NCI-H345 treated with DMSO at 0.1 percent for 48 hours (cell line): ENCODE data around the gene PITX3.
"Not testable (repeated sequence)": the region's sequence is repeated elsewhere in the genome, so short reads cannot be mapped to it uniquely, and the experiment has no call there.

ENCODE experiments used
- DNase-seq: peaks from one replicate; lab custom pipeline; 2025; ENCODE audit not compliant: unreplicated experiment; lab: John Stamatoyannopoulos, UW

PITX3 gene

DNA sequence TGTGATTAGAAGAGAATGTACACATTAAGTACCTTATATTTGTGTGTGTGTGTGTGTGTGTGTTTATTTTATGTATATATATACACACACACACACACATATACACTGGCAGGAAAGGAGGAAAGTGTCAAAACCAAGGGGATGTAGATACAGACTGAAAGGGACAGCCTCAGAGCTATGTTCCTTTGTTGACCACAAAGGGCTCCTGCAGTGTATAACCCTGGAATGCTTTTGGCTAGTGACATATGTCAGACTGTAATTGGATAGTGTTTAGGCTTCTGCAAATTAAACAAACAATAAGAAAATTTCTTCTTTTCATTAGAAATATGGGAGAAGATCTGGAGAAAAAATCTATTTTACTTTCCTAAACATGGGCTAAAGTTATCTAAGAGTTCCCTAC is 19.9 kb upstream of the PITX3 start:
- no peak for DNase-seq

DNA sequence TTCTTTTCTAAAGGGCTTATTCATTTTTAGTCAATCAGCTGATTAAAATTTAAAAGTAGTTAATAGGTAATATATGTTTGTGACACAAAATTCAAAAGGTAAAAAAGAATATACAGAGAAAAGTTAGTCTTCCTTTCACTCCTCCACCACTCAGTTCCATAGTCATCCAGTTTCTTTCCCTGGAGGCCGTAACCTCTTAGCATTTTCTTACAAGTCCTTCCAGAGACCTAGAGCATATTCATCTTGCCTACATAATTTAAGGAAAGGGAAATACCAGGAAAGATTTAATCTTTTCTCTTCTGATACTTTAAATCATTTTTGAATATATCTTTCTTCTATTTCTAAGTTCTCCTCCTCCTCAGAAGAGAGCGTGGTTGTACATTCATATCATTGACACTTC is 14.1 kb upstream of the PITX3 start:
- no peak for DNase-seq

GRCh38 chr10:102254426-102254825 is 13.1 kb upstream of the PITX3 start:
- no peak for DNase-seq

- not testable (repeated sequence) for DNase-seq
These were observed 11.2 kb upstream of the PITX3 start for GRCh38 chr10:102252508-102252907.

DNA sequence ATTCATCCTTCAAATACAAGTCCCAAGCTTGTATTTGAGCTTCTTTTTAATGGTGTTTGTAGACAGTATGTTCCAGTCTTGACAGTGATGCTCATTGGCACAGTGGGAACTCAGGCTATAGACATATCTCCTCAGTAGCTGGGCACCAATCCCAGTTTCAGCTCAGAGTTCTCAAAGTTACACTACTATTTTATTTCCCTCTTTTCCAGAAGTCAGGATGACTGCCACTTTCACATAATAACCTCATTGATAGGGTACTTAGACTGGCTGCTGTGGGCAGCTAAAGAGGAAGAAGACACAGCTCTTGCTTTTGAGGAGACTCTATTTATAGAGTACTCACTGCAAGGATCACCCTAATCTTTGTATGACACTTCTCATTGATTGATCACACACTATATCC is 6.4 kb upstream of the PITX3 start:
- no peak for DNase-seq

- no peak for DNase-seq
These were observed 4.9 kb upstream of the PITX3 start for GRCh38 chr10:102246261-102246660.

- DNase-seq, result no peak
These were observed 4.6 kb upstream of the PITX3 start for GRCh38 chr10:102245932-102246251.

- peak; percentile 97 for DNase-seq
These were observed 4.0 kb upstream of the PITX3 start, which contains the start of gene GBF1 for GRCh38 chr10:102245082-102245931. Gene GBF1, plus strand, starts transcription at chr10:102245532. Its CDS starts 13,407 bp downstream, at chr10:102258939.

DNA sequence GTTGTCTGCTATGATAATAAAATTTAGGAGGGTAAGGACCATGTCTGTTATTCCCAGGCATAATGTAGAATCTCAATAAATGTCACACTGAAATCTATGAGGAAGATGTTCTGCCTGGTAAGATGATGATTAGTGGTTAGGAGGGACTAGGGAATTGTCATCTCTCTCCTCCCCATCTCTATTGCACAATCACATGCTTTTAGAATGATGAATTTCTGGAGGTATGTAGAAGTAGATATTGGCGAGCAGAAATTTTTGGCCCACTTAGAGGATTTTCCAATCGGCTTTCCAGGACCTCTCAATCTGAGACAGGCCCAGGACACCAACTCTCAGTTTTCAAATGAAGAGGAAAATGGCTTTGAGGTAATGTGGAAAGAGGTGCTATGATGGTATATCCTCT is 2.0 kb upstream of the PITX3 start:
- no peak for DNase-seq

DNA sequence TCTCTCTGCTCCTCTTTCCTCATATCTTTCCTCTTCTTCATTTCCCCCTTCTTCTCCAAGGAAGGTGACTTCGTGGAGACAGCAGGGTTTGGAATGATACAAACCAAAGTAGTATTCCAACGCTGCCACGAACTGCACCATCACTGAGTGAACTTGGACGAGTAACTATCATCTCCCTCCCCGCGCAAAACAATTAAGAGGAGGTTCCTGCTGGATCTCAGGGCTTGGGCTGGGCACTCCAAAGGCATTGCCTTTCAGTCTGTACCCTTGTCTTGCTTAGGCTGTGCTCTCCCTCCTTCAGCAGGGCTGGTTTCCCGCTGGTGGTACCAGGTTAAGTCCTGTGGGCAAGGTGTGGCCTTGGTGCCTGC is 790 bp upstream of the PITX3 start:
- no peak for DNase-seq

DNA sequence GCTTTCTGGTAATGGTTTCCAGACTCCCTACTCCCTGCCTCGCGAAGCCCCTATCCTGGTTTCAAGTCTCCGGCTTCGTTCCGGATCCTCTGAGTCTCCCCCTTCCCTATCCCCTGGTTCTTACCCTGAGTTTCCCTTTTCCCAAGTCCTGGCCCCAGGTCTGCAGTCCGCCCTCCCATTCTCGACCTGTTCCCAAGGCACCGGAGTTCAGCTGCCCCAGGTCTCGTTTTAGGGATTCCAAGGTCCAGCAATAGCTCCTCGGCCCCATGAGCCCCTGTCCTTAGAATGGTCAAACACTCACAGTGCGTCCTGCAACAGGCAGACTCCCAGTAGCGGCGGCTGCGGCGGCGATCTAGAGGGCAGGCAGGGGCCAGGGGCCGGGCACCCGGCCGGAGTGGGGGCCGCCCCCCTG is 274 bp downstream of the PITX3 start:
- DNase-seq, result no peak

- no peak for DNase-seq
These were observed 763 bp downstream of the PITX3 start for GRCh38 chr10:102240467-102241031.

DNA sequence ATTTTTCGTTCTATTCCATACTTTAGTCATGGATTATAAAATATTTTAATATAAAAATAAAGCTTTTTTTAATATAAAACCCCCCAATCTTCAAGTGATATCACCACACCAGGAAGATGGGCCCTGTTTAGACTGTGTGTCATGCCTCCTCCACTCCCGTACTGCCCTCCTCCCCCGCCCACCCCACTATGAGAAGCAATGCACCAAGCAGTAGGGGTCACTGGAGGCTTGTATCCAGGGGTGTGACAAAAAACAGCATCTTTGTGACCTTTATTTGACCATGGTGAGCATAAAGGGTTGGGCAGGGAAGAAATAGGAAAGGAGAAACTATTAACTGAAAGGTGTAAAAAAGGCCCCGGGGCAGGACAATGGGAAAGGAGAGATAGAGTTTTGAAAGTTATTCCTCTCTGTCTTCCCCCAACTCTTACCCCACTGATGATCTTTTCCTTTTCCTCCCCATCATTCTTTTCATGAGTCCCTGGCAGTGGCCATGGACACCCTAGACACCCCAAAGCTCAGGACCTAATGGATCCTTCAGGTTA is 3.5 kb downstream of the PITX3 start:
- no peak for DNase-seq

- DNase-seq, result no peak
These were observed 5.3 kb downstream of the PITX3 start for GRCh38 chr10:102236006-102236405.

GRCh38 chr10:102235598-102235920 is 5.8 kb downstream of the PITX3 start:
- DNase-seq, result no peak

DNA sequence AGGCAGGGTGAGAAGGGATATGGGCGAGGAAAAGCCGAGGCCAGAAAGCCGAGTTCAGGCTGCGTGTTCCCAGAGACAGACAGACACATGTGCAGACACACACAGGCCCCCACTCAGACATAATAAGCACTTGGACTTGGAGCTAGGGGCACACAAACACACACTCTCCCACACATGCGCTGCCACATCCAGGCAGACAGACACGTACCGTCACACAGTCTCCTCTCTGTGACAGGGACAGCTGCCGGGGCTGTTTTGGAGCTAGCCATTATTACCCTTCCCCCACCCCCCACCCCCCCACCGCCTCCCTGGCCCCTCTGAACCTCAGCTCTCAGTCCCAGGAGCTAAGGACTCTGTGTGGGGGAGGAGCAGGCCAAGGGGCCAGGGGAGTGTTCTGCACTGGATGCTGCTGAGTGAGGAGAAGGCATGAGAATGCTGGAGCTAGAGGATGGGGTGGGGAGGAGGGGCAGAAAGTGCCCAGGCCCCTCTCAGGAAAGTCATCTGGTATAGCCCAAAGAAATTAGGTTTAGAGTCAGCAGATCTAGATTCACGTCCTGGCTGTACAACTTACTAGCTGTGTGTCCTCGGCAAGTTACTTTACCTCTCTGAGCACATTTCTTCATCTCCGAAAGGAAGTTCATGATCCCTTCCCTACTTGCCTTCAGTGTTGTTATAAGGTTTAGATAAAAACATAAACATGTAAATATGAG is 6.3 kb downstream of the PITX3 start:
- no peak for DNase-seq

DNA sequence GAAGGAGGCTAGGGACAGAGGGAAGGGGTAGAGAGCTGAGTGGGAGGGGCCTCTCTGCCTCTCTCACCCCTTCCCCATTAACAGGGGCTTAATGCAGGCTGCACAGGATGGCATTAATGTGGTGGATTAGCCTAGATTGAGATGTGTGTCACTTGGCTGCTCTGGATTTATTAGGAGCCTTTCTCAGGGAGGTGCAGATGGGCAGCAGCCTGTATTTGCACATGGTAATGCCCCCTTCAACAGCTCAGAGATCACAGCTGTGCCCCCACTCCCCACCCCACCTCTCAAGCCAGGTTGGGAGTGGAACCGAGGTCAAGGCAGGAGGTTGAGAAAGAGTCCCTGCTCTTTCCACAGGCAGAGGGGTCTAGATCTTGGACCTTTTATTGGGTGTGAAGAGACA is 7.3 kb downstream of the PITX3 start:
- no peak for DNase-seq

GRCh38 chr10:102231357-102232318 is 9.7 kb downstream of the PITX3 start:
- no peak for DNase-seq

DNA sequence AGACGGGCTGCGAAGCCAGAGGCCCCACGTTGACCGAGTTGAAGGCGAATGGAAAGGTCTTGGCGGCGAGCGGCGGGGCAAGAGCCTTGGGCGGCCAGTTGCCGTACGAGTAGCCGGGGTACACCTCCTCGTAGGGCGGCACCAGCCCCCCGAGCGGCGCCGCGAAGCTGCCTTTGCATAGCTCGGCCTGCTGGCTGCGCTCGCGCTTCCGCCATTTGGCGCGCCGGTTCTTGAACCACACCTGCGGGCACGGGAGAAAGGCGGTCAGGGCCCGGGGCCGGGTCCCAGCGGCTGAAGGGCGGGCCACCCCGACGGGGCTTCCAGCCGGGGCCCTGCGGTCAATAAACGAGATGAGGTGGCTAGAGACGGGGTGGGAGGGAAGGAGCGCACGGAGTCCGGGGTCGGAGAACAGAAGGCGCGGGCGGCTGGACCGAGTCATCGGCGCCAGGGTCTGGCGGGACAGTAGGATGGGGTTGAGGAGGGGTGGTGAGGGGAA is 10.4 kb downstream of the PITX3 start:
- DNase-seq, result no peak

DNA sequence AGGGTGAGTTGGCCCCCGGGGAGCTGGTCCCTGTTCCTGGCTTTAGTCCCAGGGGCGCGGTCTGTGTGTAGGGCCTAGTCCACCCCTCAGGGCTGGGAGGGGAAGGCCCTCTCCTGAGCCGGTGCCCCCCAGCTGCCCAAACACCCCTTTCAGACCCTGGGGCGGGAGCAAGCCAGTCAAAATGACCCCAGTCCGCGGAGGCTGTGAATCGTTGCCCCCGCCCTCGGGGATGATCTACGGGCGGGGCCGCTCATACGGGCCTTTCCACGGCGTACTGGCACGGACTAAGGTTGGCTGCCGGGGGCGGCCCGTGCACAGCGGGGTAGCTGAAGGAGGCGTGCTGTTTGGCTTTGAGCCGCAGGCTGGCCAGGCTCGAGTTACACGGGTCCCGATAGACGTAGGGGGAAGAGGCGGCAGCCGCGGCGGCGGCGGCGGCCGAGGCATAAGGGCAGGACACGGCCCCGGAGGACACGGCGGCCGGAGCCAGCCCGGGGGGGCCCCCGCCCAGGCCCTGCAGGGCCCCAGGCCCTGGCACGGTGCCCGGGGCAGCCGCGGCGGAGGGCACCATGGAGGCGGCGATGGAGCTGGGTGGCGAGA is 10.9 kb downstream of the PITX3 start:
- peak; percentile 17 for DNase-seq
